NK-92 (cell line): ENCODE results near the gene CMC2.
A peak's percentile ranks its signal among the peaks of the same experiment; 100 is the strongest.

Source experiments
- DNase-seq: peaks from one replicate; lab custom pipeline; 2025; ENCODE audit not compliant: unreplicated experiment; lab: John Stamatoyannopoulos, UW

Gene CMC2

DNA sequence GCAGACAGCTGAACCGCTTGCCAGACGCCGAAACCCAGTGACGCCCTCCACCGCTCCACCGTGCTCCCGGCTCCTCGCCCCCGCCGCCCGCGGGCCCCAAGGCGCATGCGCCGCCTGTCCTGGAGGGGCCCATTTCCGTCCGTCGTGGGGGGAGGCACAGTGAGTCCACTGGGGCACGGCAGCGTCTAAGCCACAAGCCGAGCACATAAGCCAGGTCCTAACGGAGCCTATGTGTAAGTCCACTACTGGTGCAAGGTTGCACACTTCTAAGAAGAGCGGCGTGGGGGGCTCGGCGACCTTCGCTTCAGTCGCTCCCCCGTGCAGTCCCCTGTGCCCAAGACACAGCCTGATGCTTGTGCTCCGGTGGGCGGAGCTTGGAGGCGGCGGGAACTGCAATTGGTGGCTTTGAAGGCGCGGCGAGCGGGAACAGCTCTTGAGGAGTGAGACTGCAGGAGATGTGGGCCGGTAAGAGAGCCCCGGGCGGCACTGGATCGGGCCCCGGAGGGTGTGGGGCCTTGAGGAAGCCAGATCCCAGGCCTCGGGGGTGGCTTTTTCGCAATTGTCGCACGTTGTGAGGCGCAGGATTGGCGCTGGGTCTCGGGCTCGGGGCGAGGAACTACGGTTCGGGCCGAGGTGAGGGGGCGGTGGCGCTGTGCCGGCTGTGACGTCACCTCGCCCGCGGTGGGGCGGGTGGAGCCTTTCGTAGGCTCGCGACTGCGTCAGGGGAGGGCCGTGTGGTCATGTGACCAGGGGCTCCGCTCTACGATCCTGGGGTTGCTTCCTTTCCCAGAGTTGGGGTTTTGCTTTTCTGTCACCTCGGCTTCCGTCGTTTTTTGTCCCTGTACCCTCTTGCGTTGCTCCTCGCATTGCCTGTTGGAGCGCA, at the start of gene CMC2, which contains the start of gene CENPN:
Gene CMC2, minus strand, starts transcription at position 73 of the 883 bp plus-strand sequence. CDS start 9,491 bp downstream, outside the sequence.
Gene CENPN, plus strand, starts transcription at position 402 of the 883 bp plus-strand sequence. CDS start 4,726 bp downstream, outside the sequence.
- peak; percentile 78 for DNase-seq

DNA sequence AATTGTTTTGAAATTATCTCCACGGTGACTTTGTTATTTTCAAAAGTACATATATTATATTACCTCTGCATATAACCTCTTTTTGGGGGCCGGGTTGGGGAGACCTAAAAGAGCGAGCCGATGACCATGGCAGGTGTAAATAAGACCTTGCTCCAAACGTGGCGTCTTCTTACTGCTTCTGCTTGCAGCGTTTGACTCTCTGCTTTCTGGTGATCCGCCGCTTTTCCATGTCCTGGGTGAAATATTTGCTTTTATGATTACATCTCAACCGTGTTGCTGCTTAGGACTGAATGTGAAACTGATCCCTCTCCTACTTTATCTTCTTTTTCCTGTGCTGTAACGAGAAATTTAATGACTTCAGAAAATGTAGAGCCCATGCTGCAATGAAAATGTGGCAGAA, 47.1 kb upstream of the CMC2 start:
- no peak for DNase-seq

DNA sequence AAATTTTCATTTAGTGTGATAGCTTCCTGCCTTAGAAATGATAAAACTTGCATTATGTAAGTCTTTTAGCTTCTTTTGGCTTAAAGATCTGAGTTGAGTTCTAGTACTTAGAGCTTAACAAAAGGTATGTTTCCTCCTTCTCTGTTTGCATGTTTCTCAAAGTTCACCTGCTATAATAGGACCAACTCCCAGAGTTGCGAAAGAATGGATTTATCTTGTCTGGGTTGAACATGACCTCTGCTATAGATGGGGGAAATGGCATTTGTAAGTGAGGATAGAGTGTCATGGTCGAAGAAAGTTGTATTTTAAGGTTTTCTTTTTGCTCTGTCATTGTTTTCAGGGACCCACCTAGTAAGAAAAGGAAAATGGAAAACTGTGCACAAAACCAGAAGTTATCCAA, 36.1 kb upstream of the CMC2 start:
- DNase-seq = no peak

DNA sequence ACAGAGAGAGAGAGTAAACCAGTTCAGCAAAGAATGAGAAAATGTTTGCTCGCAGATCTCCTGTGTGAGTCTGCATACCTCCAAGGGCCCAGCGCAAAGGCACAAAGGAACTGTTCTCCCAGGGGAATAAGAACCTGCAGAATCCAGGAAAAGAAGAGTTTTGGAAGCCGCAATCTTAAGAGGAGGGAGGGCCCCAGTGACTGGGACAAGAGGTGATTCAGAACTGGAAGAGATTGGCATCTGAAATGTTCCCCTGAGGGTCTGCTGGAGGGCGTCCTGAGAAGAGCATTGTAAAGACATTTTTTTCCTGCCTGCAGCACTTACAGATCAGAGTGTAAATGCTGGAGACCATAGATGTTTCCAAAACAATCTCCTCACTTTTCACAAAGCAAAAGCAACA, 35.0 kb upstream of the CMC2 start:
- no peak for DNase-seq

DNA sequence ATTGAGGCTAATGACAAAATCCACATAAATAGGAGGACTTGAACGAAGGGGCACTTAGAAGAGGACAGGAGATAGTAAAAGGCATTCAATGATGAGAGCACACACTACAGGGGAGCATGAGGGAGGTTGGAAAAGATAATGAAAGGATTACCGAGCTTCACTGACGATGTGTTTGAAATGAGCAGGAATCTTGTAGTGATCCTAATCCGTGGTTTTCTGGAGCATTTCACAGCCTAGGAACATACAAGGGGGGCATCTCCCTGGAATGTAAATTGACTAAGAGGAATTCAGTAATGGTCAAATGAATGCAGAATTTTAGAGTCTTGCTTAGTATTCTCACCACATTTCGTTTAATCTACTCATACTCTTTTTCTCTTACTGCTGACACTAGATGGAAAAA, 34.2 kb upstream of the CMC2 start:
- no peak for DNase-seq

DNA sequence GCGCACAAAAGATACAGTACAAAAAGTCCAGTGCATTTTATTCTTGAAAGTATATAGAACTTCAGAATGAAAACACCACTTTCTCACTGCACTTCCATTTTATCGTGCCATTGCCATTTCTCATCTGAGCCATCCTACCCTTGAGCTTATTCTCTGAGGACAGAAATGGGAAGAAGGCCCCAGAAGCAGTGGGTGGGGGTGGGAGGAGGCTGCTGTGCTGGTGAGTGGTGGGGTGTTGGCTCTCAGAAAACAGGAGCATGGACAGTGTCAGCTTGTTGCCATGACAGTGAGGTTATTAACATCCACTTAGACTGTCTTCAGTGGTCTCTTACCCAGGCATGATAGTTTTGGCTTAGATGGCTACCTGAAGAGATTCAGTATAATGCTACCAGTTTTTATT, 33.4 kb upstream of the CMC2 start:
- DNase-seq = no peak

DNA sequence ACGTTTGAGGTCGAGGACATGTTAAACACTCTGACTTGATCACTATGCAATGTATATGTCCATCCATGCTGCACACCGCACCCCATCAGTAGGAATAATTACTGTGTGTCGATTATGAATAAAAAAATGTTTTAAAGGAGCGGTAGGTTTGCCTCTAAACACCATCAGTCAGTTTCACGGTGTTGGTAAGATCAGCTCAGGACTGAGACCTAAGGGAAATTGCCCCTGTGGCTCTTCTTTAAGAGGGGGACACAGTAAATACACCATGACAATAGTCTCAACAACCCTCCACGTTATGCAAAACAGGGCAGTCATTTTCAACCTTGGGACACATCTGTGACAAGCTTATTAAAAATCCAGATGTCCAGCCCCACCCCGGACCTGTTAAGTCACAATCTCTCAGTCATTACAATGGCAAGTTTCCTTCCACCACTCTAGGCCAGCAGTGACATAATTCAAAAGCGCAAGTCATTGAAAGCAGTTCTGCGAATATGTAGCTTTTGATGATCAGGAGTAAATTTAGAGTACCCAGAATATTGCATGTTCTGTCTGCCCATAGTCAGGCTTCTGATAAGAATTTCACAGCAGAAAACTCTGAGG, 30.2 kb upstream of the CMC2 start:
- no peak for DNase-seq

DNA sequence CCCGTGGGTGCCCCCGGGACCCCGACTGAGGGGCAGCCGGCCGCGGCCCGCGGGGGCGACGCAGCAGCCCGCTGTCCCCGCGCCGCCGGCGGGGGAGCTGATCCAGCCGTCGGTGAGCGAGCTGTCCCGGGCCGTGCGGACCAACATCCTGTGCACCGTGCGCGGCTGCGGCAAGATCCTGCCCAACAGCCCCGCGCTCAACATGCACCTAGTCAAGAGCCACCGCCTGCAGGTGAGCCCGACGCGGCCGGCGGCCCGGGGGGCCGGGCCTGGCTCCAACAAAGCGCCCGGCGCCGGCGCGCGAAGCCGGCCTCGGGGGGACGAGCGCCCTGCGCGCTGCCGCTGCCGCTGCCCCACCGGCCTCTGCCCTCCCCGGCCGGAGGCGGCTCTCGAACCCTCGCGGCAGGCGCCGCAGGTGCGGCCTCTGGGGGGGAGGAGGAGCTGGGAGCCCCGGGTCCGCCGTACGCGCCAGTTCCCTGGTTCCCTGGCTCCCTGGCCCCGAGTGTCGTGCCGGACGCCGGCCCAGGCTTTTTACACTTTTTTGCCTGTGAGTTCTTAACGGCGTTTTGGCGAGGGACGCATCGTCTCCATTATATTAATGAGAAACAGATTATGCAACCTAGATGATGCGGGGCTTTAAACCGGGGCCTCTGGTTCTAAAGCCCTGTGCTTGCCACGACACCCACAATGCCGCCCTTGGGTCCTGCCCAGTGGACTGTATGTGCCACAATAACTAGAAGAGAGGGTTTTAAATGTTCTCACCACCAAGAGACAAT, 29.5 kb upstream of the CMC2 start:
- no peak for DNase-seq

DNA sequence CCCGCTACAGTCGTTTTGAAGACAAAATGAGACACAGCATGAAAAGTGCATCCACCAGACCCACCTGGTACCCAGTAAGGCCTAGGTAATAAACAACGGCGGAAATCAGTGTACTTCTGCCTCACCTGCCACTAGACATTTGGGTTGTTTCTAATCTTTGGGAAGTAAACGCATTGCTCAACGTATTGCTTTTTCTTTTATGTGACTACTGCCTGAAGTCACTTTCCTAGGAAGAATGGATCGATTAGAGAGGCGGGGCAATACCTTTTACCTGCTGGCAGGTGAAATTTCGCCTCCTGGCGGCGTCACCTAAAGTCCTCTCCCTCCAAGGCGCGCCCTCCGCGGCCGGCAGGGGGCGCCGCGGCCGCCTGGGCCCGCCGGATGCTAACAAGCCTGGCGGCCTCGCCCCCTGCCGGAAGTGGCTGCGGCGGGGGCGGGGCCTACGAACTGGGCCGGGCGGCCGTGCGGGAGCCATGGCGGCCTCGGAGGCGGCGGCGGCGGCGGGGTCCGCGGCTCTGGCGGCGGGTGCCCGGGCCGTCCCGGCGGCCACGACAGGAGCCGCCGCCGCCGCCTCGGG, 28.8 kb upstream of the CMC2 start, which contains the start of gene ATMIN:
Gene ATMIN, plus strand, starts transcription at position 445 of the 577 bp plus-strand sequence. Its CDS starts 29 bp downstream, at position 474.
- DNase-seq = peak; percentile 25

DNA sequence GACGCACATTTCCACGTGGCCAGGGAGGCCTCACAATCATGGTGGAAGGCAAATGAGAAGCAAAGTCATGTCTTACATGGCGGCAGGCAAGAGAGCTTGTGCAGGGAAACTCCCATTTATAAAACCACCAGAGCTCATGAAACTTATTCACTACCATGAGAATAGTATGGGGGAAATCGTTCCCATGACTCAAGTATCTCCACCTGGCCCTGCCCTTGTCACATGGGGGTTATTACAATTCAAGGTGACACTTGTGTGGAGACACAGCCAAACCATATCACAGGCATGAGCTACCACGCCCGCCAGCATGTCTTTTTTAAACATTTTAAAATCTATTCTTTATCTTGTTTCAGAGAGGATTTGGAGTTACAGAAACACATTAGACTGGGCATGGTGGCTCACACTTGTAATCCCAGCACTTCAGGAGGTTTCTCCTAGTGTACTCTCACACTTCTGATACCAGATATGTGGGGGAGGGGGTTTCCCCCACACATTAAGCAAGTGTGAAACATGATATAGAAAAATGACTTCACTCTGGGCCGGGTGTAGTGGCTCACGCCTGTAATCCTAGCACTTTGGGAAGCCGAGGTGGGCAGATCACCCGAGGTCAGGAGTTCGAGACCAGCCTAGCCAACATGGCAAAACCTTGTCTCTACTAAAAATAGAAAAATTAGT, 23.4 kb upstream of the CMC2 start:
- DNase-seq = no peak

DNA sequence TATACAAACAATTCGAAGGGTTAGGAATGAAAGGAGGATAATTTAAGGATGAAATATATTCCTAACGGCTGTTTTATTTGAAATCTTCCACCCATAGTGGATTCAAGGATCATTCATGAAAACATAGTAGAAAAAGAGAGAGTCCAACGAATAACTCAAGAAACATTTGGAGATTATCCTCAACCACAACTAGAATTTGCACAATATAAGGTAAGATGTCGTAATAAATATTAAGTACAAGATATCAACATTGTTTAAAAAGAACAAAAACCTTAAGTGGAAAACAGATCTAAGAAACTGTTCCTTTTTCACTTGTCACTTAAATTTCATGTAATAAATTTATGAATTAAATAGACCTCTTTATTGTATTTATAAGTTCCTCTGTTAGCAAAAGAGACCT, 19.7 kb upstream of the CMC2 start:
- no peak for DNase-seq

DNA sequence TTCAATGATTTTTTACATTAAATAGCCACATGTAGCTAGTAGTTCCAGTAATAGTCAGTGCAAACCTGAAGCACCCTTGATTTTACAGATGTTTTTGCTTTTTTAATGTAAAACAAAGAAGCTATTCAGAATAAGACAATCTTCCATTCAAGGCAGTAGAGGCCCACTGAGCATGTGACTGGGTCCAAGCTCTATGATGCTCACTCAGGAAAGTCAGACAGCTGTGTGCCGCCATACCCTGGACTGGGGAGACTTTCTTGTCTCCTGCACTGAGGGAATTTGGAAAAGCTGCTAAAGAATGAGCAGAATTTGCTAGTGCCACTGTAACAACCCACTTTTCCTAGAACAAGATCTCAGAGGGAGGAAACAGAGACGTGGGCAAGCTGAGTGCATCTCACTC, 11.8 kb upstream of the CMC2 start:
- no peak for DNase-seq

DNA sequence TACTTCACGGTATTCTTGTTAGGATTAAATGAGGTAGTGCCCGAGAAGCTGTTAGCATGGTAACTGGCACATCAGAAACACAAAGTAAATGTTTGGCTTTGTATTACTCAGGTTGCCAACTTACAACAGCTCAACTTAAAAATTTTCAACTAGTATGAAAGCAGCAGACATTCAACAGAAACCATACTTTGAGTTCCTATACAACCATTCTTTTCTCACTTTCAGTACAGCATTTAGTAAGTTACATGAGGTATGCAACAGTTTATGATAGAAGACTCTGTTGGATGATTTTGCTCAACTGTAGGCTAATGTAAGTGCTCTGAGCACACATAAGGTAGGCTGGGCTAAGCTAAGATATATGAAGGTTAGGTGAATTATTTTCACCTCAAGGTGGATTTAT, 8.0 kb upstream of the CMC2 start:
- DNase-seq = no peak

DNA sequence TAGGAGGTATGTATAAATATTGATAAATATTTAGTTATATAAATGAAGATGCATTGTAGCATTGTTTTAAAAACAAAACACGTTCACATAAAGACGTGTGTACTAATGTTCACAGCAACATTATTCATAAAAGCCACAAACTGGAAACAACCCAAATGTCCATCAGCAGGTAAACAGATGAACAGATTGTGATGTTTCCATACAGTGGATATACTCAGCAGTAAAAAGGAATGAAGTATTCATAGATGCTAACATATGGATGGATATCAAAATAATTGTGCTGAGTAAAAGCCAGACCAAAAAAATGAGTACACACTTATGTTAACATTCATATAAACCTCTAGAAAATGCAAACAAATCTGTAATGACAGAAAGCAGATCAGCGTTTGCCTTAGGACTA, 6.3 kb upstream of the CMC2 start:
- DNase-seq = no peak

DNA sequence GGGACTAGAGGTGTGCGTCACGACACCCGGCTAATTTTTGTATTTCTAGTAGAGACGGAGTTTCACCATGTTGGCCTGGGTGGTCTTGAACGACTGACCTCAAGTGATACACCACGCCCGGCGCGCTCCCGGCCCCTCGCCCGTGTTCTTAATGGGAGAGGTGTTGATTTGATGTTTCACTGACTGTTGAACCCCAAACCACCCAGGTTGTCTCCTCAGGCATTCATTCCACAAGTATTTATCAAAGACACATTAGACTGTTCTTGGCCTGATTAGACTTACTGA, 1.8 kb upstream of the CMC2 start:
- no peak for DNase-seq

DNA sequence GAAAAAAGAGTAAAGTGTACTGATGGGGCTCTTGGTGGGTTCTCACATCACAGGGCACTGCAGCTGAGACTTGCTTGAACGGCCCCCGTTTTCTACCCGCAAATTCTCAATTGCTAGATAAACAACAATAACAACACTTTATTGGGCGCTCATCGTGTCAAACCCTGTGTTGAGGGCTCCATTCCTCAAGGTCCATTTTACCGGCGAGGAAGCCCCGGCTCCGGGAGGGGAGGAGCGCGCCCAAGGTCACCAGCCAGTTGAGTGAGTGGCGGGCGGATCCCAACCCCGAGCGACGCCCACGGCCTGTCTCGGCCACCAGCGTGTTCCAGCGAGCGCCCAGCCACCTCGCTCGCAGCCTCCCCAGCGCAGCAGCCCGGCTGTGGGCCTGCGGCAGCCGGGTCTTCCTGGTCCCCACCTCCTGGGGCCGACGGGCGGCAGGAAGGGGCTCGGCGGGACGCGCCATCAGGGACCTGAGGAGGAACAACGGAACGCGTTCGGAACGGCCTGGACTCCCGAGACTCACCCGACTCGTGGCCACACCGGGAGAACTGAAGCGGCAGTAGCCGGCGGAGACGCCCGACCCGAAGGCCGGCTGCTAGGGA, 373 bp downstream of the CMC2 start:
- DNase-seq = no peak

DNA sequence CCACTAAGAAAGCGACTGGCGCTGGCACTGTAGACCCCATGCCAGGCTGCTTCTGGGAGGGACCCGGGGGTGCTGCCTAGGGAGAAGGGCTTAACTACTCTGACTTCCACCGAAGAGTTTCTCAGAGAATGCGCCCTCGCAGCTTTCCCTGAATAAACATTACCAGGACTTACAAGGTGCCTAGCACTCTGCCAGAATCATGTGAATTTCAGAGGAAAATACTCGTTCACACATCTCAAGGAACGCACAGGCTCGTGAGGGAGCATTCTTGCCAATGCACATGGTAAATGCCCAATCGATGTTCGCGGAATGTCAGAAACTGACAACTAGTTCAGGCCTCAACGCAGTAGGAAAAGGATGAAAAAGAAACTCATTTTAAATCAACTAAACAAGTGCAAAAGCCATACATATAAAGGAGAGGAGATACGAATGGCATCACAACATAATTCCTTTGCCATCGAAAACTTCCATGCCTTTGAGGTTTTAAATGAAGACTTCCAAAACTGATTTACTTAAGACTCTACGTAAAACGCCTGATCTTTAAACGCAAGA, 999 bp downstream of the CMC2 start:
- DNase-seq = no peak

DNA sequence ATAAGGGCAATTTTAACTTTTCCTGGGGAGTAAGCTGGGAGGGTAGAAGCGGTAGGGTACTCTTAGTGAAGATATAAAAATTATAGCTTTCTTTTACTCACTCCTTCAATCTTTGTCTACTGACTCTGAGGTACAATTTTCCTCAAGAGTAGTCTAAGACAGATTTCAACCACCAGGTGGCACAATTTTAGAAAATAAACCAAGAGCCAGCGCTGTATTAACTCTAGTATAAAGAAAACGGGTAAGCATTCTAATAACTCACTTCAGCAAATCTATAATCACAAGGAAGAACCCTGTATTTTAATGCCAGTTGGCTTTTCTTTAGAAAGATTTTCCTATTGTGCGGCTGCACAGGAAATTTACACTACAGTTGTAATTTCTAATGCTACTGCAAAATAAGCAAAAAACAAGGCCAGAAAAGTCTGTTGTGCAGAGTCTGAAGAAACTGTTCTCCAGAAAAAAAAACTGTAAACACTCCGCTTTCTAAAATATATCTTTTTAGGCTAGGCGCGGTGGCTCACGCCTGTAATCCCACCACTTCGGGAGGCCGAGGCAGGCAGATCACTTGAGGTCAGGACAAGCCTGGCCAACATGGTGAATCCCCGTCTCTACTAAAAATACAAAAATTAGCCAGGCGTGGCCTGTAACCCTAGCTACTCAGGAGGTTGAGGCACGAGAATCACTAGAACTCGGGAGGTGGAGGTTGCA, 1.9 kb downstream of the CMC2 start:
- DNase-seq = no peak

DNA sequence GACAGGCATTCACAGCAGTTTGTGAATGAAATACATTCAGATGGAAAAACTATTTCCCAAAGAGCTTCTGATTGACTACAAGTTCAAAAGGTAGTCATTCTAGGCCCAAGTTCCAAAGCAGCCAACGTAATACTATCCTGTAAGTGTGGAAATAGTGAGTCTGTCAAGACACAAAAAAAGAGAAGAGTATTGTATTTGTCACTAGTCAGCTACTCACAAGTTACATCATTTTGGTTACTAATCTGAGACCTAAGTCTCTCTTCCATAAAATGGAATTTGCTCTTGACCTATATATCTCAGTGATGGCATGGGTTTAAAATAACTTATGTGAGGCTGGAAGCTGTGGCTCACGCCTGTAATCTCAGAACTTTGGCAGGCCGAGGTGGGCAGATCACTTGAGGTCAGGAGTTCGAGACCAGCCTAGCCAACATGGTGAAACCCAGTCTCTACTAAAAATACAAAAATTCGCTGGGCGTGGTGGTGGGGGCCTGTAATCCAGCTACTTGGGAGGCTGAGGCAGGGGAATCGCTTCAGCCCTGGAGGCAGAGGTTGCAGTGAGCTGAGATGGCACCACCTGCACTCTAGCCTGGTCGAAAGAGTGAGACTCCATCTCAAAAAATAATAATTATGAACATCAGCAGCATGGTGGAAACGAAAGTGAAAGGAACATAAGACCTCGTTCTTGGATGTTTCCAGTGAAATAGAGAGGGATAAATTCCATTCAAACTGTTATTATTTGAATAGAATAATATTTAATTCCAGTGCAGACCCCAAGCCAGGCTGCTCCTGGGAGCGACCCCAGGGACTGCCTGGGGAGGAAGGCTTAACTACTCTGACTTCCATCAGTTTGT, 2.9 kb downstream of the CMC2 start:
- DNase-seq = no peak
